ENCODE measurements around the gene PFDN5.

Gene PFDN5

DNA sequence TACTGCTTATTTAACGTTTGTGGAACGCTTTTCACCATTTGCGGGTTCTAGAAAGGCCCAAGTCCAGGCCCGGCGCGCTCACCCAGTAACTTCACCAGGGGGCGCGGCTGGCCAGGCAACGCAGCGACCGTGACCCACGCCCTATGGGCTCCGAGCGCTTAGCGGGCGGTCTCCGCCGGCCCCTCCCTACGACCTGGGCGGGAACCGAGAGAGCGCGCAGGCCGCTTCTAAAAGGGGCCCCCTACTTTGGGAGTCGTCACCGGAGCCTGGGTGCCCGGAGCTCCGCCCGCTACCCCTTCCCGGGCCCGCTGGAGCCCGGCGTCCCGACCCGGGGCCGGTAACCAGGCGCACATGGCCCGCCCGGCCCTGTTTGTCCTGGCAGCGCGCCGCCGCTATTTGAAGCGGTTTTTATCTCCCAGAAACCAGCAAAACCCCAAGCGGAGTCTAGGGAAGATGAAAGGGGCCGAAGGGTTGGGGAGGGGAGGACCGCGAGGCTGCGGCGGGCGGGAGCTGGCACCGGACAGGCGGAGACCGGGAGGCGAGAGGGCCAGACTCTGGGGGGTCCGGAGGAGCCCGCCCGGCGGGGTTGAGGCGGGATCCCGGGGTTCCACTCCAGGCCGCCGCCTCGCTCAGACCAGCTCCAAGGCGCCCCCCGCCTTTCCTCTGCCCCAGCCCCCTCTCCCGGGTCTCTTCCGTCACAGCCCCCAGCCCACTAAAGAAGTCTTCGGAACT is 29.6 kb downstream of the PFDN5 start:
- Histone ChIP-seq H2BK120ac (ENCODE audit: low read depth, low read length) (peak overlapping the region; percentile 58), H3K14ac (ENCODE audit: low read length) (no peak overlapping the region), H3K36me3 (replicated peaks in 1 of 2; ENCODE audit: control insufficient read depth in 2 of 2, insufficient read depth in 2 of 2, low read length in 2 of 2) (peaks cover 0 to 3% of the 10 kb centered on the region in 2 donors), H2BK12ac (ENCODE audit: low read length) (no peak overlapping the region), H2BK15ac (ENCODE audit: low read length) (peak overlapping the region; percentile 84), H3K4me3 (ENCODE audit: low read length in 2 of 2) (peak overlapping the region; percentile 59 to 75), H3K79me1 (ENCODE audit: low read depth, low read length) (peaks cover 1% of the 10 kb centered on the region), H3K4me1 (ENCODE audit: control insufficient read depth in 2 of 2, insufficient read depth in 1 of 2, low read depth in 1 of 2, low read length in 2 of 2) (peaks cover 17 to 20% of the 10 kb centered on the region in 2 donors), H3K9me3 (replicated peaks in 1 of 2; ENCODE audit: control insufficient read depth in 2 of 2, insufficient read depth in 1 of 2, low read depth in 1 of 2, low read length in 2 of 2) (no peaks in the 10 kb centered on the region), H3K9ac (ENCODE audit: low read depth, low read length, poor library complexity) (peak overlapping the region; percentile 66), H2BK5ac (ENCODE audit: low read length) (no peak overlapping the region), H3K4ac (ENCODE audit: low read length) (no peak overlapping the region), H4K91ac (ENCODE audit: low read depth, low read length, poor library complexity) (no peak overlapping the region), H3K27me3 (ENCODE audit: control insufficient read depth in 3 of 3, insufficient read depth in 3 of 3, low read depth in 1 of 3, low read length in 3 of 3) (peaks cover 0 to 31% (median 28%) of the 10 kb centered on the region in 3 experiments), H4K8ac (ENCODE audit: low read depth, low read length) (no peak overlapping the region), H2AFZ (ENCODE audit: low read length) (peak overlapping the region; percentile 97), H3K18ac (ENCODE audit: low read length) (peak overlapping the region; percentile 91), H2AK5ac (ENCODE audit: low read depth, low read length) (peak overlapping the region; percentile 43), H3K23ac (ENCODE audit: low read depth, low read length, poor library complexity) (no peak overlapping the region), H3K27ac (replicated peaks; ENCODE audit: low read length) (no peak overlapping the region), H3K4me2 (ENCODE audit: insufficient read depth, low read length, poor library complexity, severe bottlenecking) (peak overlapping the region; percentile 94)
- peak; percentile 76 for DNase-seq (ENCODE audit: low spot score)
- WGBS, 2 donors (ENCODE audit: extremely low coverage in 2 of 2, insufficient read length in 2 of 2, insufficient replicate concordance in 1 of 2), result no CpG with 5 or more reads among the region's 69 CpGs

DNA sequence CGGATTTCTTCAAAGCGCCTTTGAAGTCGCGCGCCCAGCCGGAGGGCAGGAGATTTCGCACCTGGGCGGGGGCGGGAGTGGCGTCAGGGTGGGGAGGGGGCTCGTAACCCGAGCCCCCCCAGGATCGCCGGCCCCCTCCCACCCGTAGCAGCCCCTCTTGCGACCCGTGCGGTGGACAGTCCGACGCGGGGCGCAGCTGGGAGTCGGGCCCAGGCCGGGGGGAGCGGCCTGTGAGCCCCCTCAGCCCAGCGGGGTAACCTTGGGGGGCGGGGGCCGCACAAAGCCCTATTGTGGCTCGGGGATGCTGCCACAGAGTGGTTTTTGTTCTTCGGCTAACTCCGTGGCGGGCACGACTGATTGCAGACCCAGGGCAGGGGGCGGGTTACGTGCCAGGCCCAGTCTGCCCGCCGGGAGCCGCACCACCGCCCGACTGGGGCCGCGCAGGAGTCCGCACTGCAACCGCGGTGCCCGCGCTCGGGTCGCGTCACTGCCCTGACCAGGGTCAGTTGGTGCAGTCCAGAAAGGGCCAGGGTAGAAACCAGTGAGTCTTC is 30.2 kb downstream of the PFDN5 start:
- H2BK120ac ChIP-seq (ENCODE audit: low read depth, low read length), result peak overlapping the region; percentile 58
- H3K27ac ChIP-seq (replicated peaks; ENCODE audit: low read length), result no peak overlapping the region
- H2BK15ac ChIP-seq (ENCODE audit: low read length), result peak overlapping the region; percentile 70
- H2BK5ac ChIP-seq (ENCODE audit: low read length), result no peak overlapping the region
- no CpG with 5 or more reads among the region's 50 CpGs for WGBS, 2 donors (ENCODE audit: extremely low coverage in 2 of 2, insufficient read length in 2 of 2, insufficient replicate concordance in 1 of 2)
- peak overlapping the region; percentile 53 for H4K8ac ChIP-seq (ENCODE audit: low read depth, low read length)
- peak overlapping the region; percentile 94 for H3K4me2 ChIP-seq (ENCODE audit: insufficient read depth, low read length, poor library complexity, severe bottlenecking)
- peak overlapping the region; percentile 94 for H3K18ac ChIP-seq (ENCODE audit: low read length)
- peak overlapping the region; percentile 66 for H3K9ac ChIP-seq (ENCODE audit: low read depth, low read length, poor library complexity)
- H3K4ac ChIP-seq (ENCODE audit: low read length), result peak overlapping the region; percentile 47
- H3K4me3 ChIP-seq (ENCODE audit: low read length in 2 of 2), result peak overlapping the region; percentile 59 to 75
- no peak overlapping the region for H3K23ac ChIP-seq (ENCODE audit: low read depth, low read length, poor library complexity)
- H3K79me1 ChIP-seq (ENCODE audit: low read depth, low read length), result no peaks in the 10 kb centered on the region
- peak overlapping the region; percentile 43 for H2AK5ac ChIP-seq (ENCODE audit: low read depth, low read length)
- H2BK12ac ChIP-seq (ENCODE audit: low read length), result no peak overlapping the region
- peak overlapping the region; percentile 62 for H4K91ac ChIP-seq (ENCODE audit: low read depth, low read length, poor library complexity)
- peaks cover 17 to 20% of the 10 kb centered on the region in 2 donors for H3K4me1 ChIP-seq (ENCODE audit: control insufficient read depth in 2 of 2, insufficient read depth in 1 of 2, low read depth in 1 of 2, low read length in 2 of 2)
- no peak overlapping the region for H3K14ac ChIP-seq (ENCODE audit: low read length)
- peak overlapping the region; percentile 97 for H2AFZ ChIP-seq (ENCODE audit: low read length)
- H3K36me3 ChIP-seq (replicated peaks in 1 of 2; ENCODE audit: control insufficient read depth in 2 of 2, insufficient read depth in 2 of 2, low read length in 2 of 2), result no peaks in the 10 kb centered on the region
- no peaks in the 10 kb centered on the region for H3K9me3 ChIP-seq (replicated peaks in 1 of 2; ENCODE audit: control insufficient read depth in 2 of 2, insufficient read depth in 1 of 2, low read depth in 1 of 2, low read length in 2 of 2)
- DNase-seq (ENCODE audit: low spot score), result no peak
- H3K27me3 ChIP-seq (ENCODE audit: control insufficient read depth in 3 of 3, insufficient read depth in 3 of 3, low read depth in 1 of 3, low read length in 3 of 3), result peaks cover 0 to 33% (median 28%) of the 10 kb centered on the region in 3 experiments

DNA sequence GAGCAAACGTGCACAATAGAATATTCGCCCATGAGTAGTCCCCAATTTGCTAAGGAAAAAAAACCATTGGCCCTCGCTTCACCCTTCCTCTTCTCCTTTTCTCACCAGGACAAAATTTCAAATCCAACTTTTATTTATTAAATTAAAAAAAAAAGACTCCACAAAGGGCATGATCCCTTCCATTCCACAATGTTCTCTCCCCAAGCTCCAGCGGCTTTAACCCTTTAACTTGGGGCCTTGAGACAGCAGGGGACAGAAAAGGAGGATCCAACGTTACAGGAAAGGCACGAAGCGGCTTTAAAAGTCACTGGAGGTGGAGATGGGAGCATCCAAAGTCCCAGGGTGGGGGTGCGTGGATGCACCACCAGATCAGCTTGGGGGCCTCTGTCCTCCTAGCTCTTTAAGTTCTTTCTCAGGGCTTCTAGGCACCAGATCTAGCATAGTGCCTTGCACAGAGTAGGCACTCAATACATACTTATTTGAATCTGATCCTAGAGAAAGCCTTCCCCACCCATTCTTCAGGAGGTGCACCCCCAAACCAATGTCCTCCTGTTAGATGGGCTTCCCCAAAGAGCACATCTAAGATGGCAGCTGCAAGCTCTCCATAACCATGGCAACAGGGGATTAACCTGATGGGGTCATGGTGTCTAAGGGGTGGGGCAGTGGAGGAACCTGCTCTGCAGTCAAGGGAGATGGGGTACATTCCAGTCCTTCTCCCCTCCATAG is 31.3 kb downstream of the PFDN5 start:
- no peak overlapping the region for H3K14ac ChIP-seq (ENCODE audit: low read length)
- no peaks in the 10 kb centered on the region for H3K9me3 ChIP-seq (replicated peaks in 1 of 2; ENCODE audit: control insufficient read depth in 2 of 2, insufficient read depth in 1 of 2, low read depth in 1 of 2, low read length in 2 of 2)
- H3K4ac ChIP-seq (ENCODE audit: low read length), result no peak overlapping the region
- H3K27ac ChIP-seq (replicated peaks; ENCODE audit: low read length), result no peak overlapping the region
- peak overlapping the region; percentile 2 for H3K18ac ChIP-seq (ENCODE audit: low read length)
- H2BK120ac ChIP-seq (ENCODE audit: low read depth, low read length), result no peak overlapping the region
- no peak overlapping the region for H4K91ac ChIP-seq (ENCODE audit: low read depth, low read length, poor library complexity)
- H4K8ac ChIP-seq (ENCODE audit: low read depth, low read length), result no peak overlapping the region
- no peak overlapping the region for H2BK5ac ChIP-seq (ENCODE audit: low read length)
- no peak overlapping the region for H3K23ac ChIP-seq (ENCODE audit: low read depth, low read length, poor library complexity)
- no peak overlapping the region for H2BK15ac ChIP-seq (ENCODE audit: low read length)
- H3K27me3 ChIP-seq (ENCODE audit: control insufficient read depth in 3 of 3, insufficient read depth in 3 of 3, low read depth in 1 of 3, low read length in 3 of 3), result peaks cover 0 to 41% (median 28%) of the 10 kb centered on the region in 3 experiments
- H2AFZ ChIP-seq (ENCODE audit: low read length), result no peak overlapping the region
- H3K9ac ChIP-seq (ENCODE audit: low read depth, low read length, poor library complexity), result peak overlapping the region; percentile 37
- 100% methylated on average over 1 of the region's 8 CpGs; no CpG with 5 or more reads in 1 of the 2 donors for WGBS, 2 donors (ENCODE audit: extremely low coverage in 2 of 2, insufficient read length in 2 of 2, insufficient replicate concordance in 1 of 2)
- H3K79me1 ChIP-seq (ENCODE audit: low read depth, low read length), result no peaks in the 10 kb centered on the region
- no peak for DNase-seq (ENCODE audit: low spot score)
- H2AK5ac ChIP-seq (ENCODE audit: low read depth, low read length), result no peak overlapping the region
- H3K4me1 ChIP-seq (ENCODE audit: control insufficient read depth in 2 of 2, insufficient read depth in 1 of 2, low read depth in 1 of 2, low read length in 2 of 2), result peaks cover 15 to 19% of the 10 kb centered on the region in 2 donors
- H2BK12ac ChIP-seq (ENCODE audit: low read length), result no peak overlapping the region
- no peaks in the 10 kb centered on the region for H3K36me3 ChIP-seq (replicated peaks in 1 of 2; ENCODE audit: control insufficient read depth in 2 of 2, insufficient read depth in 2 of 2, low read length in 2 of 2)
- peak overlapping the region; percentile 23 for H3K4me2 ChIP-seq (ENCODE audit: insufficient read depth, low read length, poor library complexity, severe bottlenecking)
- H3K4me3 ChIP-seq (ENCODE audit: low read length in 2 of 2), result no peak overlapping the region
